COR-L47 (cell line): ENCODE results near the gene SCLY.

Experiments
- DNase-seq: peaks from one replicate; lab custom pipeline; 2025; lab: John Stamatoyannopoulos, UW

SCLY gene

GRCh38 chr2:238069877-238070276 is 9.1 kb downstream of the SCLY start:
- no peak for DNase-seq

GRCh38 chr2:238075397-238075796 is 14.6 kb downstream of the SCLY start:
- no peak for DNase-seq

- DNase-seq: no peak
Measured at GRCh38 chr2:238077292-238077691, 16.5 kb downstream of the SCLY start.

DNA sequence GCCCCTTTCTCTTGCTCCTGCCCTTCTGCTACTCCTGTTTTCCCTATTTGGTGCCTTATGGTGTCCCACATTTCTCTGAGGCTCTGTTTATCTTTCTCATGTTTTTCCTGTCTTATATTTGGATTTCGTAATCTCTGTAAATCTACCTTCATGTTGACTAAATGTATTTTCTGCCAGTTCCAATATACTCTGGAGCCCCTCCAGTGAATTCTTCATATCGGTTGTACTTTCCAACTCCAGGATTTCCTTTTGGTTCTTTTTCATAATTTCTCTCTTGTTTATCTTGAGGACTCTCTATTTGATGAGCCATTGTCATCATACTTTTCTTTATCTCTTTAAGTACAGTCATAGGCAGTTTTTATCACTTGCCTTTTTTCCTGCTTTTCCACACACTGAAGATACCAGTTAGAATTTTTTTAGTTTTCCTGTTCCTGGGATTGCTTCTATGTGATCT is 19.1 kb downstream of the SCLY start:
- DNase-seq: no peak

DNA sequence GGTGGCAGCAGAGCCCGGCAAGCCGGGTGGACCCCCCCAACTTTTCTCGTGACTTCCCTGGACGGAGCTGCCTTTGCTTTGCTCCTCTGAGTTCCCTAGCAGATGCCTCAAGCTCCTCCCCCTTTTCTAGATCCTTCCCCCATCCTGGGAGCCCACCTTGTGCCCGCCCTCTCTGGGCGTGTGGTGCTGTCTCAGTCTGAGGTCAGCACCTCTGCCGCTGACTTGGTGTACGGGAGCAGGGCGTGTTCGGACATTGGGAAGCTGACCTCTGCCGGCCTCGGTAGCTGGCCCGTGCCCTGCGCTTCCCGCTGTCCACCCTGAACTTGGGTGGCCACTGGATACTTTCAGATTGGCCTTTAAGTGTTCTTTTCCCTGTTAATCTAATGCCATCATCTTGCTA is 19.7 kb downstream of the SCLY start:
- DNase-seq: no peak

- DNase-seq: no peak
Measured at GRCh38 chr2:238081150-238081549, 20.3 kb downstream of the SCLY start.

DNA sequence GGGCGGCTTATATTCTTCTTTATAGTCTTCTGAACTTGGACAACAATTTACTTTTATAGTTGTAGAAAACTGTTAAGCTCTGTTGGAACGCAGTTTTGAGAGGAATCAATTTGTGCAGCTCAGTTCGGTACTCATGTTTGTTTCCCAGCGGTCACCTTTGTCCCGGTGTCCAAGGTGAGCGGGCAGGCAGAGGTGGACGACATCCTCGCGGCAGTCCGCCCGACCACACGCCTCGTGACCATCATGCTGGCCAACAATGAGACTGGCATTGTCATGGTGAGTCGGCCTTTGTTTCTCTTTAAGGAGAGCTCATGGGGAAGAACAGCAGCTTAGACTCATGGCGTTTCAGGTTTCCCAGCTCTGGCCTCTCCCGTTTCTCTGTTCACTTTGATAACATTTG is 20.8 kb downstream of the SCLY start:
- DNase-seq: no peak

DNA sequence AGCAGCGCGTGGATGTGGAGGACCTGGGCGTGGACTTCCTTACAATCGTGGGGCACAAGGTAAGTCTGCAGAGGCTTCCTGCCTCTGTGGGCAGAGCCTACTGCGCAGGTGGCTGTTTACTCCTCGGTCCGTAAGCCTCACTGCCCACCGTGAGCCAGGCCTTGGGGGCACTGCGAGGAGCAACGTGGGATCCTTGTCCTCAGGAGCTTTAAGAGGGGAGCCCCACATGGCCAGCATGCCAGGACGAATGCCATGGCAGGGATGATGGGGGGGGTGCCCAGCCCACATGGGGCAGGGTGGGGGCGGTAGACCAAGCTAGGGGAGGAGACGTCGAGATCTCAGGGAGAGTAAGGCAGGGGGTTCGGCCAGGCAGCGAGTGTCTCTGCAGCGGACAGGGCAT is 21.4 kb downstream of the SCLY start:
- no peak for DNase-seq

DNA sequence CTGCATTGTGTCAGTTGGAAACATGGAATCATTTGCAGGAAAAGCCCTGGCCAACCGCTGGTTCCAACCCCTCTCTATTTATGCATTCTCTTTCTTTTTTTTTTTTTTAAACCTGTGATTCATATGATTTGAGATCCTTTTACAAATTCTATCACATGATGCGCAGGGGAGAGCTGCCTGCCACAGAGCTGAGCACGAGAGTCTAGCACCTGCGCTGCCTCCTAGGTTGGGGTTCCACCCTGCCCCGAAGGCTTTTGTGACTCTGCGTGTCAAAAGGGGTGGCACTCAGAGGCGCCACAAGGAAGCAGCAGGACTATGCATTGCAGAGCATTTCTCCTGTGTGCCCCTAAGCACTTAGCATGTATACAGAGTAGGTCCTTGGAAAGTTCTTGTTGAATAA is 22.0 kb downstream of the SCLY start:
- no peak for DNase-seq

- no peak for DNase-seq
Measured at GRCh38 chr2:238083919-238084318, 23.1 kb downstream of the SCLY start.

GRCh38 chr2:238084761-238085160 is 24.0 kb downstream of the SCLY start:
- DNase-seq: no peak

GRCh38 chr2:238085899-238086298 is 25.1 kb downstream of the SCLY start:
- DNase-seq: no peak

DNA sequence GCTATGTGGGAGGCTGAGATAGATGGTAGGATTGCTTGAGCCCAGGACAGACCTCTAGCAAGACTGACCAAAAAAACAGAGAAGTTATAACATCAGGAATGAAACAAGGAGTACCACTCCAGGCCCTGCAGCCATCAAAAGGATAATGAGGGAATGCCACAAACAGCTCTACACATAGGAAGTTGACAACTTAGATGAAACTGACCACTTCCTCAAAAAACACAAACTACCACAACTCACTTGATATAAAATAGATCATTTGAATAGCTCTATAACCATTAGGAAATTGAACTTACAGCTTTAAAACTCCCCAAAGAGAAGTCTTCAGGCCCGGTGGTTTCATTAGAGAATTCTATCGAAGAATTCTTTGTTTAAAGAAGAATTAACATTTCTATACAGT is 26.4 kb downstream of the SCLY start:
- no peak for DNase-seq

DNA sequence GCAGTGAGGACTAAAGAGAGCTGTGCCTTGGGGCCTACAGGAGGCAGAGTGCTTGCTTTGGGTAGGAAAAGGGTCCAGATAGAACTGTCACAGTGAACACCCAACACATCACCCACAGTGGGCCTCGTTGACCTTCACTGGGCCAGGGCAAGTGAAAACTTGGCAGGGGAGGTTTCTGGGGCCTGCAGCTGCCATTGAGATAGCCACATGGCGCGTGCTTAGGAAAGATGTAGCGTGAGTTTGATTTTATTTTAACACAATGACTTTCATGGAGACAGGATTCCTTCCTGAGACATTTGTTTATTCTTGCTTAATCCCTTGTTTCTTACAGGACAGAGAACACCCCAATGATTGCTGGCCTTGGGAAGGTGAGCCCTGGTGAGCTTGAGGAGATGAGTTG is 30.1 kb downstream of the SCLY start:
- DNase-seq: no peak

- DNase-seq: no peak
Measured at GRCh38 chr2:238091436-238092060, 30.7 kb downstream of the SCLY start.

DNA sequence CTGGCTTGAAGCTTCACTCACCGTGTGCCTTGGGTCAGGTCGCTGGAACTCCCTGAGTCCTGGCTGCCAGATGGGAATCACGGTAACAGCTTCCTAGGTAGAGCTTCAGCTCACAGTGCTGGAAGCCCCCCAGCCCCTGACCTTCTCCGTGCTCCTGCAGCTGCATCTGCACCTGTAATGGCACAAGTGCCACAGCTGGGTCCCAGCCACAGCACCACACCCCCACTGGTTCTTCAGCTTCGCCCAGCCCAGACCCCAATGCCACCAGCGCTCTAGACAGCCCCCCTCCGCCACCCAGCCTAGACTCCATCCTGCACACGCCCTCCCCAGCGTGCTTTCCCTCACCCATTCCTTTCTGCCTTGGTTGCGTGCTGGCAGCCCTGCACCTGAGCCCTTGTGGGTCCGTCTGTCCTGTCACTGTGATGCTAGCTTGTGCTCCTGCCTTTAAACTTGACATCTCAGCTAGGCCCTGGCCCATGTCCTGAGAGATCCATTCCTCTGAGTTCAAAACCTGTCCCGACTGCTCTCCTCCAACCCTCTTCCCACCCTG is 31.8 kb downstream of the SCLY start:
- DNase-seq: no peak

DNA sequence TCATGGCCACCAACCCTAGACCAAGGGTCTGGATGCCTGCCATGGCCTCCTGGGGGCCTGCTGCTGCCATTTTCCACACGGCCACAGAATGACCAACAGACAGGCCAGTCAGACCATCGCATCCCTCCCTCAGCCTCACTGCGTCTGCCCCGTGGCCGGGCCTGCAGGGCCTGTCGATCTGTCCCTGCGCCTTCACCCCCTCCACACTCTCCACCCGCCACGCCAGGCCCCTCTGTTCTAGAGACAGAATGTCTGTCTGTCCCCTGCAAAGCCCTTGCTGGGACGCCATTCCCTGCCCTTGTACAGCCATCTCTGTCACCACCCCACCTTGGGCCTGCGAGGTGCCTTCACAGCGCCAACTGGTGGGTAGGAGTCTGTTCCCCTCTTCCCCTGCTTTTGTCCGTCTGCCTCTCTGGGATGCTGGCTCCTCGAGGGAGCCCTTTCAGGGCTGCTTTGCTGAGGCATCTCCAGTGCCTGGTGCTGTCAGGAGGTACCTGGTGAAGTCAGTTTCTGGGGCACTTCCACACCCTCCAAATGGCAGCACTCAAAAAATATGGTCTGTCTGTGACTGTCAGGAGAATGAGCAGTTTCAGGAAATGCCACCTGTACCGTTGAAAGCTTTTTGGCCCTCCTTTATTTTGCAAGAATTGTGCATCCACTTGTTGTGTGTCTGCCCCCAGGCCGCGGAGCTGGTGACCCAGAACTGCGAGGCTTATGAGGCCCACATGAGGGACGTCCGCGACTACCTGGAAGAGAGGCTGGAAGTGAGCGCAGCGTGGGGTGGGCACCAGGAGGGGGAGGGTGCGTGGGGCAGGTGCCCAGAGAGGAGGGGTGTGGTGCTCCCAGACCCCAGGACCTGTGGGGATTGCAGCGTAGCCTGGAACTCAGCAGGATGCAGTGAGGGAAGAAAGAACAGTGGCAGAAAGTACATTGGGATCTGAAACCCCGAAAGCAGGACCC is 32.7 kb downstream of the SCLY start:
- no peak for DNase-seq

- no peak for DNase-seq
Measured at GRCh38 chr2:238094438-238095022, 33.7 kb downstream of the SCLY start.

GRCh38 chr2:238095143-238095542 is 34.3 kb downstream of the SCLY start:
- DNase-seq: no peak

GRCh38 chr2:238096311-238097011 is 35.7 kb downstream of the SCLY start:
- no peak for DNase-seq

GRCh38 chr2:238097201-238097987 is 36.6 kb downstream of the SCLY start:
- DNase-seq: no peak
